Endothelial cell of umbilical vein (primary cell): Measurements from ENCODE around the gene BRAT1.

ENCODE experiments used
- EZH2 ChIP-seq: IDR thresholded peaks from 2 replicates; pipeline ENCODE4 v1.6.1; 2012; ENCODE audit warnings: borderline replicate concordance, low read depth, mild to moderate bottlenecking, moderate library complexity, low read length, inconsistent platforms; ENCODE audit not compliant: severe bottlenecking
- FOS ChIP-seq: IDR thresholded peaks from 2 replicates; pipeline ENCODE4 v1.6.1; 2011; ENCODE audit warnings: mild to moderate bottlenecking, low read length, moderate library complexity, borderline replicate concordance; ENCODE audit not compliant: insufficient read depth
- GATA2 ChIP-seq: IDR thresholded peaks from 2 replicates; pipeline ENCODE4 v1.7.0; 2011; ENCODE audit warnings: low read depth, mild to moderate bottlenecking, moderate library complexity, mixed read lengths, low read length; ENCODE audit not compliant: insufficient read length, insufficient read depth
- JUN ChIP-seq: IDR thresholded peaks from 2 replicates; pipeline ENCODE4 v1.6.1; 2011; ENCODE audit warnings: borderline replicate concordance, low read depth; ENCODE audit not compliant: insufficient read length, insufficient read depth
- MYC ChIP-seq: IDR thresholded peaks from one replicate; pipeline ENCODE4 v1.6.1; 2011; ENCODE audit warnings: mild to moderate bottlenecking, low read depth, low read length
- POLR2A ChIP-seq: IDR thresholded peaks from 2 replicates; pipeline ENCODE4 v1.6.1; 2012; ENCODE audit warnings: low read depth, mild to moderate bottlenecking, control low read depth, low read length
- POLR2AphosphoS5 ChIP-seq: IDR thresholded peaks from 2 replicates; pipeline ENCODE4 v1.6.1; 2012; ENCODE audit warnings: low read depth, mild to moderate bottlenecking, control low read depth, low read length, moderate library complexity; ENCODE audit not compliant: insufficient read depth
- TF ChIP-seq, protein P1 (sequence below), 2 donors: IDR thresholded peaks; 1 replicate in 1 of 2; 2 replicates in 1 of 2; pipeline ENCODE4 v1.5.1; 2011; ENCODE audit warnings: low read length in 2 of 2, mild to moderate bottlenecking in 2 of 2, moderate library complexity in 2 of 2, control low read depth in 1 of 2, inconsistent platforms in 1 of 2, low read depth in 1 of 2; ENCODE audit not compliant: insufficient read depth in 1 of 2; ENCODE audit errors: extremely low read depth in 1 of 2
- TF ChIP-seq, protein P2 (sequence below): IDR thresholded peaks from 2 replicates; pipeline ENCODE4 v1.6.1; 2011; ENCODE audit not compliant: insufficient read depth, insufficient read length

DNA sequence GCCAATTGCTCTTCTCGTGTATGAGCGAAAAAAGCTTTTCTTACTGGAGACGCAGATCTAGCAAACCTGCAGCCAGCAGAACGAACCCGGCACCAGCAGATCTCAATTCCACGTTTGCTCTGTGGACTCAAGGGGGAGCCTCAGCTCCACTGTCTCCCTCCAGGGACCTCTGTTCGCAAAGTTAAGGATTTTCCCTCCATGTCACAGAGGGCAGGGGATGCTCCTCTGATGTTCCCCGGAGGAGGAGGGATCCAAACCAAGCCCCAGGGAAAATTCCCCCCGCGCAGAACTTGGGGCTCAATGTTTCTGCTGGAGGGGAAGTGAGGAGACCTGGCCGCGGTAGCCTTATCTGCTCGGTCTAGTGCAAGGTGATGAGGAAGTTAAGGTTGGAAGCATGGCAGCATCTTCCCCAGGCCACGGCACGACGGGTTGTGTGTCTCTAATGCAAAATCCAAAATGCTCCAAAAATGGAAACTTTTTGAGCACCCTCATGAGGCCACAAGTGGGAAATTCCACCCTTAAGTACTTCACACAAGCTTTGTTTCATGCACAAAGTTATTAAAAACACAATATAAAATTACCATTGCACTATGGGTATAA is 12.5 kb upstream of the BRAT1 start:
- TF ChIP-seq, protein P1, sequence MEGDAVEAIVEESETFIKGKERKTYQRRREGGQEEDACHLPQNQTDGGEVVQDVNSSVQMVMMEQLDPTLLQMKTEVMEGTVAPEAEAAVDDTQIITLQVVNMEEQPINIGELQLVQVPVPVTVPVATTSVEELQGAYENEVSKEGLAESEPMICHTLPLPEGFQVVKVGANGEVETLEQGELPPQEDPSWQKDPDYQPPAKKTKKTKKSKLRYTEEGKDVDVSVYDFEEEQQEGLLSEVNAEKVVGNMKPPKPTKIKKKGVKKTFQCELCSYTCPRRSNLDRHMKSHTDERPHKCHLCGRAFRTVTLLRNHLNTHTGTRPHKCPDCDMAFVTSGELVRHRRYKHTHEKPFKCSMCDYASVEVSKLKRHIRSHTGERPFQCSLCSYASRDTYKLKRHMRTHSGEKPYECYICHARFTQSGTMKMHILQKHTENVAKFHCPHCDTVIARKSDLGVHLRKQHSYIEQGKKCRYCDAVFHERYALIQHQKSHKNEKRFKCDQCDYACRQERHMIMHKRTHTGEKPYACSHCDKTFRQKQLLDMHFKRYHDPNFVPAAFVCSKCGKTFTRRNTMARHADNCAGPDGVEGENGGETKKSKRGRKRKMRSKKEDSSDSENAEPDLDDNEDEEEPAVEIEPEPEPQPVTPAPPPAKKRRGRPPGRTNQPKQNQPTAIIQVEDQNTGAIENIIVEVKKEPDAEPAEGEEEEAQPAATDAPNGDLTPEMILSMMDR (IDR thresholded peaks at IDR 0.05; ENCODE audit: extremely low read depth in 1 of 2, insufficient read depth in 1 of 2, low read depth in 1 of 2, low read length in 2 of 2): peak; percentile 25 to 57
- TF ChIP-seq, protein P2, sequence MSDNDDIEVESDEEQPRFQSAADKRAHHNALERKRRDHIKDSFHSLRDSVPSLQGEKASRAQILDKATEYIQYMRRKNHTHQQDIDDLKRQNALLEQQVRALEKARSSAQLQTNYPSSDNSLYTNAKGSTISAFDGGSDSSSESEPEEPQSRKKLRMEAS: no peak
- TF ChIP-seq POLR2AphosphoS5 (no peak), EZH2 (no peak), JUN (no peak), MYC (no peak), POLR2A (no peak), FOS (no peak), GATA2 (no peak)
